GM12801 (cell line): ENCODE results near the gene BTF3.

Source experiments
- CTCF ChIP-seq: IDR thresholded peaks from one replicate; pipeline ENCODE4 v1.5.1; 2011; ENCODE audit warnings: control low read depth; ENCODE audit not compliant: insufficient read length; ENCODE audit errors: extremely low read depth

Gene BTF3

DNA sequence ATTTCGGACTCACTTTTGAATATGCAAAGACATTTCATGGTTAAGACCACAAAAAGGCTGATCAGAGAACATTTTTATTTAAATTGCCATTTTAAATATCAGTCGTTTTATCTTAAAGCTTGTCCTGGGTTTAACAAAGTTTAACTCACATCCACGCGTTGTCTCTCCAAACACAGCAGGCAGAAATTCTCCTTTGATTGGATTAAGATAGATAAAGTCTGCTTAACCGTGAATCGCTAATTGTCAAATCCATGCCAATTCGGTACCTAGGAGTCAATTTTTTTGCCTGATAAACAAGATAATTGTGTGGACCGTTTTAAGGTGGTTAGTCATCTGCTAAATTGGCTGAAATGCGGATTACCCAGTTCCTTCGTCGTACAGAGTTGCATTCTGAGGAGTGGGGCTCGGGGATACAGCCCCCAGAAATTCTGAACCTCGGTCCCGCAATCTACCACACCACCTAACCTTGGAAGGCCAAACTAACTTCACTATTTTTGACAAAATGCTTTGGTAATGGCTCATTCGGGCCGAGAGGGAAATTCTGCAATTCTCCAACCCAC lies 665 bp upstream of the BTF3 start:
- TF ChIP-seq CTCF: no peak

GRCh38 chr5:73499187-73499586 lies 945 bp downstream of the BTF3 start:
- no peak for TF ChIP-seq CTCF

GRCh38 chr5:73499756-73500155 lies 1.5 kb downstream of the BTF3 start:
- TF ChIP-seq CTCF: no peak

DNA sequence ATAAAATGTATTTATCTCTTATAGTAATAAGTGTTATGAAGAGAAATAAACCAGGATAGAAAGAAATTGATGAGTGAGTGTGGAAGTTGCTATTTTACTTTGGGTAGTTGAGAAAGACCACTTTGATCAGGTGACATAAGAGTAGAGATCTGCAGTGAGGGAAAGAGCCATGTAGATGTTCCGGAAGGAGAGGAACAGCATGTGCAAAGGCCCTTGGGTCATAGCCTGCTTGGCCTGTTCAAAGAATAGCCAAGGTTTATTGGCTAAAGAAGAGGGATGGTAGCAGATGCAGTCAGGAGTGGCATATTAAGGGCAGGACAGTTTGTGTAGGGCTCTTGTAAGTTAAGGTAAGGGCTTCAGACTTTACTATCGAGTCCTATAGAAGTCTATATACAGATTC lies 3.2 kb downstream of the BTF3 start:
- no peak for TF ChIP-seq CTCF

DNA sequence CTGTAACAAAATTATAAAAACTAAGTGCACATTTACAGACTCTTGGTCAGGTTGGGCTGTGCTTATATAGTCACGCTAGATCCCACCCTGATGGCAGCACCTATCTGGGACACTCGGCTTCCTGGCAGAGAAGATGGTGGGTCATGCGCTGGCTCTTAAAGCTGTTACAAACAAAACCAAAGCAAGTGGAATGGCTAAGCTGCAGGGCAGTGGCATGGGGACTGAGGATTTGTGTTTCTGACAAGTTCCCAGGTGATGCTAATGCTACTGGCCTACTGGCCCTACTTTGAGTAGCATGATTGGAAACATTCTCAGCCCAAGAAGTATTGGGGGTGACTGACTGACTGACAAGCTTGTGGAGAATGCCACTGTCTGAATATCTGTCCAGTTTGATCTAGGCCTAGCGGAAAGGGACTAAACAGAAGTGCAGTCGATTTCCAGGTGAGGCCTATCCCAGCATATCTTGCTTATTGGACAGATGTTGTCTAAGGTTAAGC lies 8.3 kb downstream of the BTF3 start:
- no peak for TF ChIP-seq CTCF

- TF ChIP-seq CTCF: no peak
Measured at GRCh38 chr5:73507062-73507461, 8.8 kb downstream of the BTF3 start.

- TF ChIP-seq CTCF: no peak
Measured at GRCh38 chr5:73513996-73514395, 15.8 kb downstream of the BTF3 start.
